NCI-H1048 (cell line): ENCODE results near the gene NUP85.
"Not testable (repeated sequence)": the region's sequence is repeated elsewhere in the genome, so short reads cannot be mapped to it uniquely, and the experiment has no call there.

ENCODE experiments used
- DNase-seq: peaks from one replicate; lab custom pipeline; 2025; lab: John Stamatoyannopoulos, UW

The NUP85 gene

GRCh38 chr17:75241996-75242460 is 36.5 kb downstream of the NUP85 start:
- no peak for DNase-seq

GRCh38 chr17:75242461-75243042 is 37.1 kb downstream of the NUP85 start:
- no peak for DNase-seq

- no peak for DNase-seq
Observed at GRCh38 chr17:75244133-75244866, 38.8 kb downstream of the NUP85 start.

GRCh38 chr17:75245011-75245410 is 39.5 kb downstream of the NUP85 start:
- no peak for DNase-seq

- DNase-seq, result no peak
Observed at GRCh38 chr17:75246404-75246803, 40.9 kb downstream of the NUP85 start.

- DNase-seq, result no peak
Observed at GRCh38 chr17:75249564-75249963, 44.1 kb downstream of the NUP85 start.

GRCh38 chr17:75250009-75250471 is 44.6 kb downstream of the NUP85 start:
- DNase-seq, result no peak

GRCh38 chr17:75252039-75252816 is 46.7 kb downstream of the NUP85 start:
- no peak for DNase-seq

- DNase-seq, result not testable (repeated sequence)
Observed at GRCh38 chr17:75255954-75256698, 50.6 kb downstream of the NUP85 start.

GRCh38 chr17:75257228-75257627 is 51.7 kb downstream of the NUP85 start:
- not testable (repeated sequence) for DNase-seq

- DNase-seq, result no peak
Observed at GRCh38 chr17:75260641-75261335, 55.3 kb downstream of the NUP85 start.

GRCh38 chr17:75261336-75262111 is 56.0 kb downstream of the NUP85 start, which contains the start of the genes GGA3 and MRPS7:
GGA3 (minus strand) TSS chr17:75261606; CDS start chr17:75261587, 19 bp downstream.
MRPS7 (plus strand) TSS chr17:75261879; CDS start chr17:75261901, 22 bp downstream.
- peak; percentile 70 for DNase-seq

- DNase-seq, result no peak
Observed at GRCh38 chr17:75262112-75262606, 56.7 kb downstream of the NUP85 start.

- no peak for DNase-seq
Observed at GRCh38 chr17:75263055-75263454, 57.6 kb downstream of the NUP85 start.

GRCh38 chr17:75265614-75266315 is 60.3 kb downstream of the NUP85 start:
- DNase-seq, result no peak

GRCh38 chr17:75266316-75267152 is 61.1 kb downstream of the NUP85 start:
- DNase-seq, result no peak

- DNase-seq, result no peak
Observed at GRCh38 chr17:75267153-75267410, 61.6 kb downstream of the NUP85 start.

GRCh38 chr17:75267411-75268232 is 62.1 kb downstream of the NUP85 start:
- DNase-seq, result no peak
